Gastroesophageal sphincter (tissue), 3 donors: ENCODE data around the gene ADAM33.

ENCODE experiments used
- POLR2A ChIP-seq, 2 donors: fragments of 450-650 bp; IDR thresholded peaks; one replicate each; pipeline ENCODE4 v1.6.1; 2017; ENCODE audit warnings: antibody characterized with exemption in 2 of 2, mild to moderate bottlenecking in 2 of 2, moderate library complexity in 1 of 2
- POLR2AphosphoS5 ChIP-seq: sonication (generic); formaldehyde crosslinking; IDR thresholded peaks from one replicate; pipeline ENCODE4 v1.6.1; 2017; ENCODE audit warnings: antibody characterized with exemption
- TF ChIP-seq, protein P1 (sequence below), 4 experiments: fragments of 200-600 bp in 2 of 4; fragments of 450-650 bp in 2 of 4; sonication (generic) in 1 of 4; IDR thresholded peaks; one replicate each; pipeline ENCODE4 v1.5.1; 2017 to 2019; ENCODE audit warnings: antibody characterized with exemption in 4 of 4, mild to moderate bottlenecking in 2 of 4, moderate library complexity in 2 of 4

DNA sequence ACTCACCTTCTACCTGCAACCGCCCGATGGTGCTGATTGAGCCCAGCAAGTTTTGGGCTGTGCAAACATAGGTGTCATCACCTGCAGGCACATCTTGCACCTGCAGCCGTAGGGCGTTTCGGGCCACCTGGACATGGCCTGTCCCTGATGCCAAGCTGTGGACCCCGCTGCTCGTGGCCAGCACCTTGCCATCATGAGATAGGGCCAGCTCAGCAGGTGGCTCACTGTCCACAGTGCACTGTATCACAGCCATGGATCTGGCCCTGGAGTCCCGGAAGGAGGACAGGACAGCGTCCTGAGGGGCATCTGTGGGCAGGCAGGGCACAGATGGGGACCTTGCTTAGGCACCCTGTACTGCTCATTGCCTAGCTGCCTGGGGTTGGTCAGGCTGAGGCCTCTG, 10.1 kb upstream of the ADAM33 start:
- TF ChIP-seq, protein P1, sequence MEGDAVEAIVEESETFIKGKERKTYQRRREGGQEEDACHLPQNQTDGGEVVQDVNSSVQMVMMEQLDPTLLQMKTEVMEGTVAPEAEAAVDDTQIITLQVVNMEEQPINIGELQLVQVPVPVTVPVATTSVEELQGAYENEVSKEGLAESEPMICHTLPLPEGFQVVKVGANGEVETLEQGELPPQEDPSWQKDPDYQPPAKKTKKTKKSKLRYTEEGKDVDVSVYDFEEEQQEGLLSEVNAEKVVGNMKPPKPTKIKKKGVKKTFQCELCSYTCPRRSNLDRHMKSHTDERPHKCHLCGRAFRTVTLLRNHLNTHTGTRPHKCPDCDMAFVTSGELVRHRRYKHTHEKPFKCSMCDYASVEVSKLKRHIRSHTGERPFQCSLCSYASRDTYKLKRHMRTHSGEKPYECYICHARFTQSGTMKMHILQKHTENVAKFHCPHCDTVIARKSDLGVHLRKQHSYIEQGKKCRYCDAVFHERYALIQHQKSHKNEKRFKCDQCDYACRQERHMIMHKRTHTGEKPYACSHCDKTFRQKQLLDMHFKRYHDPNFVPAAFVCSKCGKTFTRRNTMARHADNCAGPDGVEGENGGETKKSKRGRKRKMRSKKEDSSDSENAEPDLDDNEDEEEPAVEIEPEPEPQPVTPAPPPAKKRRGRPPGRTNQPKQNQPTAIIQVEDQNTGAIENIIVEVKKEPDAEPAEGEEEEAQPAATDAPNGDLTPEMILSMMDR (IDR thresholded peaks at IDR 0.05) = no peak
- TF ChIP-seq POLR2A (IDR thresholded peaks at IDR 0.05) (no peak), POLR2AphosphoS5 (no peak)
